Activated naive CD8-positive, alpha-beta T cell (primary cell): Measurements from ENCODE around the gene C21orf91.

Experiments used
- H3K27ac Mint-ChIP-seq: one replicate; pipeline ENCODE4 v1.8.0; 2021; ENCODE audit warnings: mixed read lengths
- H3K27me3 Mint-ChIP-seq: one replicate; pipeline ENCODE4 v1.8.0; 2021; ENCODE audit warnings: mixed read lengths
- H3K36me3 Mint-ChIP-seq: one replicate; pipeline ENCODE4 v1.8.0; 2021; ENCODE audit warnings: mixed read lengths
- H3K4me1 Mint-ChIP-seq: one replicate; pipeline ENCODE4 v1.8.0; 2021; ENCODE audit warnings: low read depth, mixed read lengths
- H3K4me3 Mint-ChIP-seq: one replicate; pipeline ENCODE4 v1.8.0; 2021; ENCODE audit warnings: mild to moderate bottlenecking, mixed read lengths
- H3K9me3 Mint-ChIP-seq: one replicate; pipeline ENCODE4 v1.8.0; 2021; ENCODE audit warnings: low read depth, mixed read lengths

Gene C21orf91

DNA sequence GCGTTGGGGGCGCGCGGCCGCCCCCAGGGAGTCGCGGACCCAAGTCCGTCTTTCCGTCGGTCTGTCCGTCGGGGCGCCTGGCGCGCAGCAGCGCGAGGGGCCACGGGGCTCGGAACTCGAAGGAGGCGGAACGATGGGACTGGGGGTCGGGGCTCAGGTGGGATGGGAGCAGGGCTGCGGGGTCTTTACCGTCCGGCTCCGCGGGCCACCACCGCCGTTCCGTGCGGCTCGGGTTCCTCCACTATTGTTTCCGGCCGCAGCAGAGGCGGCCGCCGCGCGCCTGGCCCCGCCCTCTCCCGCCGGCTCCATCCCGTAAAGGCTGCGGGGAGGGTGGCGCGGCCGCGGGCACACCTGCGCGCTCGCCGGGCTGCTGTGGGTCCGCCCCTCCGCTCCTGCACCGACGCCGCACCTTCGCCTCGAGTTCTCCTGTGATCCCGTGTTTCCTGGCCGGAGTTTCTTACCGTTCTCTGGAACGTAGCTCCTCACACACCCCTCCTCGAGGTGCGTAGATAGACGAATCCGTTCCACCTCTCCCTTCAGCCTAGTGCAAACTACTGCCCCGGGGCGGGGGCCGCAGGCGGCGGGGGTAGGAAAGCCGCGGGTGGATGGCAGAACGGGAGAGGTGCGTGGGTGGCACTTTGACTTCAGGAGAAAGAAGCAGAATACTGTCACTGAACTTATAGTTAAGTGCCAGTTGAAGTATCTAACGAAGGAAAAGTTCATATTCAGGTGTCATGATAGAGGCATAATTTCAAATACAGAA, at the start of gene C21orf91:
Gene C21orf91 (minus strand): TSS at position 243 of the 763 bp plus-strand sequence. CDS start 1,038 bp downstream, outside the sequence.
- no peaks in the 10 kb centered on the region for H3K9me3 Mint-ChIP-seq
- H3K4me3 Mint-ChIP-seq, result peak within 1 kb of the TSS; percentile 97
- H3K27ac Mint-ChIP-seq, result peak within 1 kb of the TSS; percentile 100
- peaks cover 8% of the 10 kb centered on the region for H3K36me3 Mint-ChIP-seq
- H3K27me3 Mint-ChIP-seq, result no peaks in the 10 kb centered on the region
- peaks cover 48% of the 10 kb centered on the region for H3K4me1 Mint-ChIP-seq

GRCh38 chr21:17866590-17866989, 47.4 kb upstream of the C21orf91 start:
- Mint-ChIP-seq H3K4me3 (no peak overlapping the region), H3K27me3 (no peaks in the 10 kb centered on the region), H3K27ac (no peak overlapping the region), H3K36me3 (peaks cover 2% of the 10 kb centered on the region), H3K9me3 (no peaks in the 10 kb centered on the region), H3K4me1 (no peaks in the 10 kb centered on the region)

- Mint-ChIP-seq H3K27ac (no peak overlapping the region), H3K4me1 (no peaks in the 10 kb centered on the region), H3K9me3 (no peaks in the 10 kb centered on the region), H3K36me3 (peaks cover 7% of the 10 kb centered on the region), H3K27me3 (no peaks in the 10 kb centered on the region), H3K4me3 (no peak overlapping the region)
These were observed 40.5 kb upstream of the C21orf91 start for GRCh38 chr21:17859661-17860060.

- H3K4me3 Mint-ChIP-seq, result no peak overlapping the region
- no peaks in the 10 kb centered on the region for H3K9me3 Mint-ChIP-seq
- H3K27me3 Mint-ChIP-seq, result no peaks in the 10 kb centered on the region
- H3K27ac Mint-ChIP-seq, result no peak overlapping the region
- peaks cover 7% of the 10 kb centered on the region for H3K36me3 Mint-ChIP-seq
- no peaks in the 10 kb centered on the region for H3K4me1 Mint-ChIP-seq
These were observed 39.6 kb upstream of the C21orf91 start for GRCh38 chr21:17858747-17859146.

DNA sequence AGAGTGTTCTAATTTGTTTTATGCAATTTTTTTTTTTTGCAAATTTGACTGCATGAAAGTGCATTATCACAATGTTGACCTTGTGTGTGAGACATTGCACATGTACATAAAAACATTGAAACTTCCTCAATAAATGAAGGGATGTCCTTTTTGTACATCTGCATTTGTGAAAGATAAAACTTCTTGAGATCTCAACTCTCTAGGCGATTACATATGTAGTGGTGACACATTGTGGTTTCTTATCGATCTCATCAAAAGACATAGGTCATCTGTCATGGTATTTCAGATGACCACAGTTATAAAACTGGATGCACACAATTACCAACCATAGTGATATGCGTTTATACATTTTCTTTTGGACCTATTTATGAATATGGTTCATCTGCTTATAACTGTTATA, 35.6 kb upstream of the C21orf91 start:
- Mint-ChIP-seq H3K9me3 (no peaks in the 10 kb centered on the region), H3K36me3 (peaks cover 4% of the 10 kb centered on the region), H3K27ac (no peak overlapping the region), H3K27me3 (no peaks in the 10 kb centered on the region), H3K4me1 (no peaks in the 10 kb centered on the region), H3K4me3 (no peak overlapping the region)

DNA sequence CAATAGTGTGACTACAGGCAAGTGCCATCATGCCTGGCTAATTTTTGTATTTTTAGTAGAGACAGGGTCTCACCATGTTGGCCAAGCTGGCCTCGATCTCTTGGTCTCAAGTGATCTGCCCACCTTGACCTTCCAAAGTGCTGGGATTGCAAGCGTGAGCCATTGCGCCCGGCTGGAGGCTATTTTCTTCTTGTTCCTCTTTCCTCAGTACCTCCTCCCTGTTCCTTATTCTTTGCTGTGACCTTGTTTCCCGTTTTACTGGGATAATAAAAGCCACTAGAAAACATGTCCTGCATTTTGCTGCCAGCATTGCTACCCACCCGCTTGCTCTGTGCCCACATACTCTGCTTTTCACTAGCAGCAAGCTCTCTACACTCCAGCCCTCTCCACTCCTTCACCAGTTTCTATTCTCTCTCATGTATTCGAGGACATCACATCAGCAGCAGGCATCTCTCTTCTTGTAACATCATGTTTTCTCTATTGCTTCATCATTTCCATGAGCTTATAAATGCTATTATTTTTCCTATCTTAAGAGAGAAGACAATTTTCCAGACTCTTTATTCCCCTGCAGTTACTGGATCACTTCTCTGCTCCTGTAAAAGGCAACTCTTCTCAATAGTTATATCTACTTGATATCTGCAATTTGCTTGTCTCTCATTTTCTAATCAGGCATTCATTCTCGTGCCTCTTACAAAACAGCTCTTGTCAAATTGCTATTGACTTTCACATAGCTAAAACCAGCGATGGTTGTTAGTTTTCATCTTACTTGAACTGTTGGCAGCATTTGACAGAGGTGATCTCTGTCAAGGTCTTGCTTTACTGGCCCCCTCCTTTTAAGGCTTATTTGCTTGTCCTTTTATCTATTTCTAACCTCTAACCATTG, 34.5 kb upstream of the C21orf91 start:
- H3K27ac Mint-ChIP-seq, result no peak overlapping the region
- H3K4me3 Mint-ChIP-seq, result no peak overlapping the region
- H3K4me1 Mint-ChIP-seq, result peaks cover 2% of the 10 kb centered on the region
- H3K36me3 Mint-ChIP-seq, result peaks cover 3% of the 10 kb centered on the region
- no peaks in the 10 kb centered on the region for H3K27me3 Mint-ChIP-seq
- no peaks in the 10 kb centered on the region for H3K9me3 Mint-ChIP-seq

- H3K4me3 Mint-ChIP-seq, result no peak overlapping the region
- no peaks in the 10 kb centered on the region for H3K9me3 Mint-ChIP-seq
- H3K4me1 Mint-ChIP-seq, result peaks cover 2% of the 10 kb centered on the region
- H3K27ac Mint-ChIP-seq, result no peak overlapping the region
- peaks cover 3% of the 10 kb centered on the region for H3K36me3 Mint-ChIP-seq
- H3K27me3 Mint-ChIP-seq, result no peaks in the 10 kb centered on the region
These were observed 29.1 kb upstream of the C21orf91 start for GRCh38 chr21:17848228-17848627.

- Mint-ChIP-seq H3K9me3 (no peaks in the 10 kb centered on the region), H3K27ac (no peak overlapping the region), H3K27me3 (no peaks in the 10 kb centered on the region), H3K36me3 (peaks cover 5% of the 10 kb centered on the region), H3K4me3 (no peak overlapping the region), H3K4me1 (no peaks in the 10 kb centered on the region)
These were observed 21.9 kb upstream of the C21orf91 start for GRCh38 chr21:17841103-17841502.

DNA sequence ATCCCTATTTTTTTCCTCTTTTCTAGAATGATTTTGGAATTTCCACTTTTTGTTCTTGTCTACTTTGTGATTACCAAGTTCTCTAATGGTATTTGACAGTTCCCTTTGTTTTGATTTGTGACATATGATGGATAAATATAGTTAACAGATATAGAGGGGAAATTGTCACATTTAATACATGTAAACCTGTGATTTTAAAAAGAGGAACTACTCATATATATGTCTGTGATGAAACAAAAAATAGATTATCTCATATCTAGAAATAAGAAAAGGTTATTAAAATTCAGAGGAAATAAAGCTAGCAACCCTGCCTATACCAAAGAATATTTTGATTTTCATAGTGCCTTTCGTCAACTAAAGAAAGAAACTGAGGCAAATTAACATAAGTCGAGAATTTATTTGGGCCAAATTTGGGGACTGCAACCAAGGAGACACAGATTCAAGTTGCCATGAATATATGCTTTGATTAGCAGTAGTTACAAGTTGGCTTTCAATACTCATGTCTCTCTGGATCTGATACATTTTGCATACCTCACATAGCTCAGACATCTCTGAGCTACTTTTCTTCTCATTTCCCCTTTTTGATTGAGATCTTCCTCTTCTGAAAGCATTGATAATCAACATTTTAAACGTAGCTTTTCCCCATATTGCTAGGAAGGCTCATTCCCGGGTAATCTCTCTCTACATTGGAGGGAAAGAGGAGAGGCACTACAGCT, 15.6 kb upstream of the C21orf91 start:
- no peaks in the 10 kb centered on the region for H3K27me3 Mint-ChIP-seq
- no peak overlapping the region for H3K27ac Mint-ChIP-seq
- peaks cover 6% of the 10 kb centered on the region for H3K36me3 Mint-ChIP-seq
- no peaks in the 10 kb centered on the region for H3K4me1 Mint-ChIP-seq
- no peaks in the 10 kb centered on the region for H3K9me3 Mint-ChIP-seq
- H3K4me3 Mint-ChIP-seq, result no peak overlapping the region

GRCh38 chr21:17829472-17829871, 10.3 kb upstream of the C21orf91 start:
- Mint-ChIP-seq H3K4me1 (no peaks in the 10 kb centered on the region), H3K36me3 (peaks cover 7% of the 10 kb centered on the region), H3K9me3 (peaks cover 6% of the 10 kb centered on the region), H3K27ac (no peak overlapping the region), H3K27me3 (no peaks in the 10 kb centered on the region), H3K4me3 (no peak overlapping the region)

DNA sequence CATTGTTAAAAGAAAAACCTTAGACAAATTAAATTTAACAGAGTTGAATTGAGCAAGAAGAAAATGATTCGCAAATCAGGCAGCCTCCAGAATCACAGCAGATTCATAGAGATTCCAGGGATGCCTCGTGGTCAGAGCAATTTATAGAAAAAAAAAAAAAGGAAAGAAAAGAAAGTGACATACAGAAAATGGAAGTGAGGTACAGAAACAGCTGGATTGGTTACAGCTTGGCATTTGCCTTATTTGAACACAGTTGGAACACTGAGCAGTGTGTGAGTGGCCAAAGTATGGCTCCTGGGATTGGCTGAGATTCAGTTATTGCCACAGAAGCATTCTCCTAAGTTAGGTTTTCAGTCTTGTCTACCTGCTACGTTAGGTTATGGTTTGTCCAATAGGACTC, 9.1 kb upstream of the C21orf91 start:
- peaks cover 9% of the 10 kb centered on the region for H3K36me3 Mint-ChIP-seq
- H3K4me3 Mint-ChIP-seq, result no peak overlapping the region
- H3K27ac Mint-ChIP-seq, result no peak overlapping the region
- no peaks in the 10 kb centered on the region for H3K27me3 Mint-ChIP-seq
- peaks cover 6% of the 10 kb centered on the region for H3K9me3 Mint-ChIP-seq
- H3K4me1 Mint-ChIP-seq, result no peaks in the 10 kb centered on the region

GRCh38 chr21:17823846-17824245, 4.7 kb upstream of the C21orf91 start:
- Mint-ChIP-seq H3K4me3 (no peak overlapping the region), H3K27me3 (no peaks in the 10 kb centered on the region), H3K4me1 (peaks cover 14% of the 10 kb centered on the region), H3K36me3 (peaks cover 9% of the 10 kb centered on the region), H3K27ac (no peak overlapping the region), H3K9me3 (peaks cover 6% of the 10 kb centered on the region)

DNA sequence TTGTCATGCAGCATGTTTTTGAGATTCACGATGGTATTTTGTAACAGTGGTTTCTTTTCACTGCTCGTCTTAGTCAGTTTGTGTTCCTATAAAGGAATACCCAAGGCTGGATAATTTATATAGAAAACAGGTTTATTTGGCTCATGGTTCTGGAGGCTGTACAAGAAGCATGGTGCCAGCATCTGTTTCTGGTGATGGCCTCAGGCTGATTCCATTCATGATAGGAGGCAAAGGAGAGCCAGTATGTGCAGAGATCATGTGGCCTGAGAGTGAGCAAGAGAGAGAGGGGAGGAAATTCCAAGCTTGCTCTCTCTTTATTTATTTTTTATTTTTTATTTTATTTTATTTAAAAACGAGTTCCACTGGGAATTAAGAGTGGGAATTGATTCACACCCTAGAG, 2.0 kb upstream of the C21orf91 start:
- Mint-ChIP-seq H3K27me3 (no peaks in the 10 kb centered on the region), H3K4me1 (peaks cover 31% of the 10 kb centered on the region), H3K4me3 (peak overlapping the region; percentile 97), H3K36me3 (peaks cover 13% of the 10 kb centered on the region), H3K27ac (peak overlapping the region; percentile 100), H3K9me3 (peaks cover 5% of the 10 kb centered on the region)

GRCh38 chr21:17819877-17820229, 697 bp upstream of the C21orf91 start:
- no peaks in the 10 kb centered on the region for H3K9me3 Mint-ChIP-seq
- peak overlapping the region; percentile 100 for H3K27ac Mint-ChIP-seq
- no peaks in the 10 kb centered on the region for H3K27me3 Mint-ChIP-seq
- peak overlapping the region; percentile 97 for H3K4me3 Mint-ChIP-seq
- H3K36me3 Mint-ChIP-seq, result peaks cover 9% of the 10 kb centered on the region
- H3K4me1 Mint-ChIP-seq, result peaks cover 42% of the 10 kb centered on the region
